Activated CD4-positive, alpha-beta memory T cell treated with anti-CD3 and anti-CD28 coated beads for 36 hours (primary cell): ENCODE measurements around the gene DDX19B. TPM values are rescaled to one million over a fixed set of nuclear protein-coding genes. Genes with fewer than 3 reads are reported as not detected.

Source experiments
- CTCF ChIA-PET: fragments of 350-600 bp; sonication (Branson Sonifier 250); formaldehyde crosslinking; loops from one replicate; lab custom pipeline; 2021; ENCODE audit warnings: antibody characterized with exemption, inconsistent platforms; lab: Charles Lee
- POLR2A ChIA-PET: fragments of 350-600 bp; sonication (Branson Sonifier 250); formaldehyde crosslinking; loops from one replicate; lab custom pipeline; 2021; ENCODE audit warnings: antibody characterized with exemption; lab: Charles Lee
- DNase-seq: peaks from one replicate; pipeline ENCODE4 v3.0.0-alpha.2; 2020
- H3K27ac Mint-ChIP-seq: one replicate; pipeline ENCODE4 v1.8.0; 2021; ENCODE audit warnings: mixed read lengths
- H3K27me3 Mint-ChIP-seq: one replicate; pipeline ENCODE4 v1.8.0; 2021; ENCODE audit warnings: mixed read lengths
- H3K36me3 Mint-ChIP-seq: one replicate; pipeline ENCODE4 v1.8.0; 2021; ENCODE audit warnings: mixed read lengths
- H3K4me1 Mint-ChIP-seq: one replicate; pipeline ENCODE4 v1.8.0; 2021; ENCODE audit warnings: low read depth, mixed read lengths
- H3K4me3 Mint-ChIP-seq: one replicate; pipeline ENCODE4 v1.8.0; 2021; ENCODE audit warnings: mild to moderate bottlenecking, mixed read lengths
- H3K9me3 Mint-ChIP-seq: one replicate; pipeline ENCODE4 v1.8.0; 2021; ENCODE audit warnings: mixed read lengths
- intact Hi-C: fragments of 100-400 bp; cut with micrococcal nuclease; formaldehyde crosslinking; loops from one replicate; pipeline ENCODE4 v1.15.1; 2023
- total RNA-seq, 2 experiments: library from RNA; stranded (reverse); gene quantifications; one replicate each; pipeline ENCODE4 v1.2.3, GENCODE V29; 2021

The DDX19B gene
- total RNA-seq, 2 experiments from 2014 or later: 31.2 to 36.6 TPM

DNA sequence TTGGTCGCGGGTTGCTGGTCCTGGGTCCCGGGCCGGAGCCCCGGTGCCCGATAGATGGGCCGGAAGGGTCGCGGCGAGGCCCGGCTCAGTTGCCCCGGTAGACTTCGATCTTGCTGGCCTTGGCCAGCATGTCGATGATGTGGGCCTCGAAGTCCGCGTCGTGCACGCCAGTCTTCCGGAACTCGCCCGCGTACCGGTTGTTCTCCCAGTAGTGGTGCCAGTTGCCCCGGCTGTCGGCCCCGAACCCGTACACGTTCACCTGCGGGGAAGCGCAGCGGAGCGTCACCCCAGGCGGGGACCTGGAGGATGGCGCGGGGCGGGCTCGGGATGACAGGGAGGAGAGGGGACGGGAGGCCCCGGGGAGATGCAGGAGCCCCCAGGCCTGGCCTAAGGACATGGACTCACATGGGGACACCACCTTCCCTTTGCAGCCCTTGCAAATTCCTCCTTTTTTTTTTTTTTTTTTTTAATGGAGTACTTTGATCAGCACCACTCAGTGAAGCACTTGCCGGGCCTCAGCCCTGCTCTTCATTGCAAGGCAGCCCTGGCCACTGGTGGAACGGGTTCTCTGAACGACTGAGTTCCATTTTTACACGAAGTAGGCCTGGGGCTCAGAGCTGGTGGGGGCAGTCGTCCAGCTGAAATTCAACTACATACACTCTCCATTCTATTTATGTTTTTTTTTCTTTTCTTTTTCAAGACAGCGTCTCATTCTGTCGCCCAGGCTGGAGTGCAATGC lies 82.8 kb downstream of the DDX19B start:
- ChIA-PET CTCF (interaction anchor here (2.1 to 2.6 kb wide), 3 partner anchors 12 to 143 kb away, joined by 7 to 17 read pairs (median 10); no protein-coding TSS in a partner anchor), POLR2A (interaction anchor here (0.6 to 2.5 kb wide), 13 partner anchors 15 to 389 kb away, joined by 3 to 18 read pairs (median 6); partner anchors contain the start of genes AARS1, COG4, DDX19A and DDX19B)
- Mint-ChIP-seq H3K9me3 (no peaks in the 10 kb centered on the region), H3K36me3 (peaks cover 12% of the 10 kb centered on the region), H3K4me3 (peak overlapping the region; percentile 90), H3K27ac (peak overlapping the region; percentile 91), H3K4me1 (peaks cover 12% of the 10 kb centered on the region), H3K27me3 (no peaks in the 10 kb centered on the region)
- intact Hi-C loops: loop anchor here (1.0 to 5.0 kb wide), 8 partner anchors 23 to 196 kb away; partner anchors contain the start of genes COG4, DDX19A, FCSK and SF3B3
- DNase-seq: no peak

DNA sequence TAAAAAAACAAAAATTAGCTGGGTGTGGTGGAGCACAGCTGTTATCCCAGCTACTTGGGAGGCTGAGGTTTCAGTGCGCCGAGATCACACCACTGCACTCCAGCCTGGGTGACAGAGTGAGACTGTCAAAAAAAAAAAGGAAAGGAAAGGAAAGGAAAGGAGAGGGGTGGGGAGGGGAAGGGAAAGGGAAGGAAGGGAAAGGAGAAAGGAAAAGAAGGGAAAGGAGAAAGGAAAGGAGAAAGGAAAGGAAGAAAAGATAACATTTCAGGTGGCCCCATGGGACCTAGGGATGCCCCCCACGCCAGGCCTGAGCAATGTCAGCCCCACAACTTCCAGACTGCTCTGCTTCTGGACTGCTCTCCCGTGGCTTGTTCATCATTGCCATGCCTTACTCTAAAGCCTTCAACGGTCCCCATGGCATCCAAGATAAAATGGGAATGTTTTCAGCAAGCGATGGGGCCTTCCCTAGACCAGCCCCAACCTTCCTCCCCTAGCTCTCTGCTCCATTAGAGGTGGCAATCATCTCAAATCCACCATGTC lies 84.5 kb downstream of the DDX19B start:
- intact Hi-C loops: loop anchor here (5.0 kb wide), 1 partner anchor 194 kb away; no protein-coding TSS in a partner anchor
- CTCF ChIA-PET: no interaction called here
- peaks cover 10% of the 10 kb centered on the region for H3K4me1 Mint-ChIP-seq
- H3K9me3 Mint-ChIP-seq: no peaks in the 10 kb centered on the region
- DNase-seq: no peak
- H3K27me3 Mint-ChIP-seq: no peaks in the 10 kb centered on the region
- no peak overlapping the region for H3K4me3 Mint-ChIP-seq
- peaks cover 7% of the 10 kb centered on the region for H3K36me3 Mint-ChIP-seq
- no peak overlapping the region for H3K27ac Mint-ChIP-seq
- POLR2A ChIA-PET: no interaction called here

Other genes starting within 250 kb of the DDX19B start
- gene PDPR, start 184.9 kb upstream of the DDX19B start, total RNA-seq: 10 to 100 TPM; 13.9 to 15.7 TPM
- not detected for gene CLEC18C, start 125.4 kb upstream of the DDX19B start, total RNA-seq
- gene EXOSC6, start 47.2 kb upstream of the DDX19B start, total RNA-seq: 10 to 100 TPM; 22.3 to 24.5 TPM
- gene AARS1, start 9.7 kb upstream of the DDX19B start, total RNA-seq: 100 to 1,000 TPM; 165 to 170 TPM
- 10 to 100 TPM; 34.8 to 39.3 TPM for gene DDX19A, start 47.7 kb downstream of the DDX19B start, total RNA-seq
- 10 to 100 TPM; 16.7 to 17.3 TPM for gene ST3GAL2, start 139.9 kb downstream of the DDX19B start, total RNA-seq
- gene FCSK, start 155.4 kb downstream of the DDX19B start, total RNA-seq: 10 to 100 TPM; 13.1 to 14.0 TPM
- 10 to 100 TPM; 35.9 to 40.2 TPM for gene COG4, start 224.4 kb downstream of the DDX19B start, total RNA-seq
- gene SF3B3, start 224.6 kb downstream of the DDX19B start, total RNA-seq: 100 to 1,000 TPM; 450 to 453 TPM